ENCODE measurements around the gene CUL4A. TPM values are rescaled to one million over a fixed set of nuclear protein-coding genes. Genes with fewer than 3 reads are reported as not detected.

Gene CUL4A
- total RNA-seq, 3 donors from 2014 or later (not counting 1 experiment from before 2014, with no cell fraction given): 56.3 to 97.8 (median 97.7) TPM

GRCh38 chr13:113190181-113190580, 19.2 kb upstream of the CUL4A start:
- Histone ChIP-seq H3K4me1 (ENCODE audit: control insufficient read depth, insufficient read depth, low read length) (peaks cover 21% of the 10 kb centered on the region), H3K27me3 (ENCODE audit: control insufficient read depth, insufficient read depth, low read length) (no peaks in the 10 kb centered on the region), H3K9me3 (ENCODE audit: control insufficient read depth, insufficient read depth, low read length) (no peaks in the 10 kb centered on the region), H3K4me3 (ENCODE audit: low read length) (no peak overlapping the region), H3K27ac (ENCODE audit: low read length) (no peak overlapping the region), H3K36me3 (ENCODE audit: control insufficient read depth, insufficient read depth, low read length) (peaks cover 54% of the 10 kb centered on the region)
- Mint-ChIP-seq H3K27me3 (ENCODE audit: low read depth in 2 of 2) (no peaks in the 10 kb centered on the region), H3K4me3 (no peak overlapping the region), H3K36me3 (peaks cover 23% of the 10 kb centered on the region), H3K9me3 (no peaks in the 10 kb centered on the region), H3K4me1 (peaks cover 27 to 36% of the 10 kb centered on the region in 2 donors), H3K27ac (no peak overlapping the region)
- DNase-seq: no peak
- intact Hi-C loops (cut with micrococcal nuclease): no loop called here
- no peak for TF ChIP-seq CTCF (IDR thresholded peaks at IDR 0.05)
- WGBS (ENCODE audit: insufficient coverage): 94% methylated on average over 4 of the region's 4 CpGs
- no peak for ATAC-seq

GRCh38 chr13:113192279-113192678, 17.1 kb upstream of the CUL4A start:
- intact Hi-C loops (cut with micrococcal nuclease): no loop called here
- Histone ChIP-seq H3K27ac (ENCODE audit: low read length) (no peak overlapping the region), H3K4me3 (ENCODE audit: low read length) (no peak overlapping the region), H3K27me3 (ENCODE audit: control insufficient read depth, insufficient read depth, low read length) (no peaks in the 10 kb centered on the region), H3K9me3 (ENCODE audit: control insufficient read depth, insufficient read depth, low read length) (no peaks in the 10 kb centered on the region), H3K36me3 (ENCODE audit: control insufficient read depth, insufficient read depth, low read length) (peaks cover 72% of the 10 kb centered on the region), H3K4me1 (ENCODE audit: control insufficient read depth, insufficient read depth, low read length) (peaks cover 2% of the 10 kb centered on the region)
- Mint-ChIP-seq H3K9me3 (no peaks in the 10 kb centered on the region), H3K4me3 (no peak overlapping the region), H3K4me1 (peaks cover 6 to 15% of the 10 kb centered on the region in 2 donors), H3K27me3 (ENCODE audit: low read depth in 2 of 2) (no peaks in the 10 kb centered on the region), H3K27ac (no peak overlapping the region), H3K36me3 (peaks cover 32% of the 10 kb centered on the region)
- DNase-seq: no peak
- no peak for TF ChIP-seq CTCF (IDR thresholded peaks at IDR 0.05)
- 95% methylated on average over 4 of the region's 4 CpGs for WGBS (ENCODE audit: insufficient coverage)
- ATAC-seq: no peak

GRCh38 chr13:113192902-113193301, 16.5 kb upstream of the CUL4A start:
- peaks cover 78% of the 10 kb centered on the region for H3K36me3 ChIP-seq (ENCODE audit: control insufficient read depth, insufficient read depth, low read length)
- H3K9me3 Mint-ChIP-seq: no peaks in the 10 kb centered on the region
- no peak overlapping the region for H3K4me3 Mint-ChIP-seq
- TF ChIP-seq CTCF (IDR thresholded peaks at IDR 0.05): no peak
- 100% methylated on average over 1 of the region's 2 CpGs for WGBS (ENCODE audit: insufficient coverage)
- H3K27ac Mint-ChIP-seq: no peak overlapping the region
- ATAC-seq: no peak
- H3K4me3 ChIP-seq (ENCODE audit: low read length): no peak overlapping the region
- H3K4me1 Mint-ChIP-seq: peaks cover 0 to 9% of the 10 kb centered on the region in 2 donors
- H3K27me3 ChIP-seq (ENCODE audit: control insufficient read depth, insufficient read depth, low read length): no peaks in the 10 kb centered on the region
- no peaks in the 10 kb centered on the region for H3K9me3 ChIP-seq (ENCODE audit: control insufficient read depth, insufficient read depth, low read length)
- peaks cover 38% of the 10 kb centered on the region for H3K36me3 Mint-ChIP-seq
- H3K4me1 ChIP-seq (ENCODE audit: control insufficient read depth, insufficient read depth, low read length): no peaks in the 10 kb centered on the region
- H3K27ac ChIP-seq (ENCODE audit: low read length): no peak overlapping the region
- H3K27me3 Mint-ChIP-seq (ENCODE audit: low read depth in 2 of 2): no peaks in the 10 kb centered on the region
- intact Hi-C loops (cut with micrococcal nuclease): no loop called here
- DNase-seq: no peak

- H3K27ac Mint-ChIP-seq: no peak overlapping the region
- H3K27me3 Mint-ChIP-seq (ENCODE audit: low read depth in 2 of 2): no peaks in the 10 kb centered on the region
- peaks cover 83% of the 10 kb centered on the region for H3K36me3 ChIP-seq (ENCODE audit: control insufficient read depth, insufficient read depth, low read length)
- H3K4me3 ChIP-seq (ENCODE audit: low read length): no peak overlapping the region
- no peak for DNase-seq
- no peaks in the 10 kb centered on the region for H3K9me3 ChIP-seq (ENCODE audit: control insufficient read depth, insufficient read depth, low read length)
- no peaks in the 10 kb centered on the region for H3K9me3 Mint-ChIP-seq
- H3K4me1 Mint-ChIP-seq: no peaks in the 10 kb centered on the region
- TF ChIP-seq CTCF (IDR thresholded peaks at IDR 0.05): no peak
- ATAC-seq: no peak
- whole genome bisulfite sequencing (ENCODE audit: insufficient coverage): 97% methylated on average over 5 of the region's 6 CpGs
- no peaks in the 10 kb centered on the region for H3K4me1 ChIP-seq (ENCODE audit: control insufficient read depth, insufficient read depth, low read length)
- H3K27ac ChIP-seq (ENCODE audit: low read length): no peak overlapping the region
- H3K4me3 Mint-ChIP-seq: no peak overlapping the region
- intact Hi-C loops (cut with micrococcal nuclease): no loop called here
- no peaks in the 10 kb centered on the region for H3K27me3 ChIP-seq (ENCODE audit: control insufficient read depth, insufficient read depth, low read length)
- peaks cover 24% of the 10 kb centered on the region for H3K36me3 Mint-ChIP-seq
Measured at GRCh38 chr13:113195360-113195759, 14.1 kb upstream of the CUL4A start.

Measured in natural killer cell (primary cell).